Adrenal gland (tissue), 5 donors: ENCODE results near the gene GPD1.

Experiments used
- CTCF ChIP-seq, 6 experiments: fragments of 450-650 bp in 4 of 6; fragments of 200-600 bp in 2 of 6; sonication (generic) in 1 of 6; IDR thresholded peaks; 1 replicate in 5 of 6; 2 replicates in 1 of 6; pipeline versions ENCODE4 v1.5.1 to v1.8.0; 2016 to 2021; ENCODE audit warnings: antibody characterized with exemption in 6 of 6, mild to moderate bottlenecking in 2 of 6, moderate library complexity in 1 of 6
- POLR2A ChIP-seq, 2 donors: fragments of 450-650 bp; IDR thresholded peaks; one replicate each; pipeline ENCODE4 v1.6.1; 2017; ENCODE audit warnings: antibody characterized with exemption in 2 of 2, mild to moderate bottlenecking in 2 of 2, moderate library complexity in 1 of 2
- donor health status: DM: no; HTN: no; CAD: no.

DNA sequence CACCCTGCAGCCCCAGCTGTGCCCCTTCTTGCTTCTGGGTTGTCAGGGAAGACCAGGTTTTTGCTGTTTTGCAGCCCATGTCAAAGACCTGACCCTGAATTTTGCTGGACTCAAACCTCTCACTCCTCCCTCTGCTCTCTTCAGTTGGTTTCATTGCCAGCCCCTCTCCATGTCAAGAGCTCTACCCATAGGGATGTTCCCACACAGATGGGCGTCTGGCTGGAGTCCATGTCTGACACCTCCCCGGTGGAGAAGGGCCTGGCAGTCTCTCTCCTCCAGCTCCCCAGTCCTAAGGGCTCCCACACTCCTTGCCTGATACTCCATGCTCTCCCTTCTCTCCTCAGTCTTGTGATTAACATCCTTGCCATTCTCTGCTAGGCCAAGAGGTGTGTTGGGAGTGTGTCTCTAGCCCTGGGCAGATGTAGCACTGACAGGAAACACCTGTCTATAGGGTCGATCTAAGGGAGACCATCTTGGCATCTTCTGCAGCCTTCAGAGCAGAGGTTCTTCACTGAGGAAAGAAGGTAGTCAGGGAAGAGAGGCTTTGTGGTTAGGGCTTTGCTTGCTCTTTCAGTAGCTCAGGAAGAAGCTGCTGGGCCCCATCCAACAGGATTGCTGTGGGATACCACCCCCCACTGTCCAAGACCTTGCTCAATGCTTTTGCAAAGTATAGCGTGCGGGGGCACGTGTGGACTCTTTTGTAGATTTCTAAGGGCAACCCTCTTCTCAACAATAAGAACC, 41.7 kb upstream of the GPD1 start:
- TF ChIP-seq POLR2A (IDR thresholded peaks at IDR 0.05) (no peak), CTCF (IDR thresholded peaks at IDR 0.05) (no peak)
